Muscle layer of duodenum (tissue), 2 donors: ENCODE data around the gene ZNF160.
A peak's percentile ranks its signal among the peaks of the same experiment; 100 is the strongest.

Experiments used
- H3K27ac ChIP-seq: one replicate; pipeline ENCODE4 v1.7.0; 2013; ENCODE audit warnings: mild to moderate bottlenecking, low read length
- H3K27me3 ChIP-seq: one replicate; pipeline ENCODE4 v1.7.0; 2013; ENCODE audit warnings: low read depth, mild to moderate bottlenecking, control low read depth, low read length
- H3K36me3 ChIP-seq, 2 donors: one replicate each; pipeline ENCODE4 v1.7.0; 2013; ENCODE audit warnings: low read length in 2 of 2, control low read depth in 1 of 2, mild to moderate bottlenecking in 1 of 2; ENCODE audit not compliant: insufficient read depth in 2 of 2, control insufficient read depth in 1 of 2
- H3K4me1 ChIP-seq, 2 donors: one replicate each; pipeline ENCODE4 v1.7.0; 2013; ENCODE audit warnings: low read length in 2 of 2, mild to moderate bottlenecking in 2 of 2, control low read depth in 1 of 2, moderate library complexity in 1 of 2; ENCODE audit not compliant: insufficient read depth in 2 of 2, control insufficient read depth in 1 of 2
- H3K4me3 ChIP-seq, 2 donors: one replicate each; pipeline ENCODE4 v1.7.0; 2013; ENCODE audit warnings: low read length in 2 of 2, low read depth in 1 of 2, mild to moderate bottlenecking in 1 of 2
- H3K9me3 ChIP-seq, 2 donors: one replicate each; pipeline ENCODE4 v1.7.0; 2013; ENCODE audit warnings: low read length in 2 of 2, control low read depth in 1 of 2, mild to moderate bottlenecking in 1 of 2; ENCODE audit not compliant: control insufficient read depth in 1 of 2
- donor health status: healthy.

Gene ZNF160

DNA sequence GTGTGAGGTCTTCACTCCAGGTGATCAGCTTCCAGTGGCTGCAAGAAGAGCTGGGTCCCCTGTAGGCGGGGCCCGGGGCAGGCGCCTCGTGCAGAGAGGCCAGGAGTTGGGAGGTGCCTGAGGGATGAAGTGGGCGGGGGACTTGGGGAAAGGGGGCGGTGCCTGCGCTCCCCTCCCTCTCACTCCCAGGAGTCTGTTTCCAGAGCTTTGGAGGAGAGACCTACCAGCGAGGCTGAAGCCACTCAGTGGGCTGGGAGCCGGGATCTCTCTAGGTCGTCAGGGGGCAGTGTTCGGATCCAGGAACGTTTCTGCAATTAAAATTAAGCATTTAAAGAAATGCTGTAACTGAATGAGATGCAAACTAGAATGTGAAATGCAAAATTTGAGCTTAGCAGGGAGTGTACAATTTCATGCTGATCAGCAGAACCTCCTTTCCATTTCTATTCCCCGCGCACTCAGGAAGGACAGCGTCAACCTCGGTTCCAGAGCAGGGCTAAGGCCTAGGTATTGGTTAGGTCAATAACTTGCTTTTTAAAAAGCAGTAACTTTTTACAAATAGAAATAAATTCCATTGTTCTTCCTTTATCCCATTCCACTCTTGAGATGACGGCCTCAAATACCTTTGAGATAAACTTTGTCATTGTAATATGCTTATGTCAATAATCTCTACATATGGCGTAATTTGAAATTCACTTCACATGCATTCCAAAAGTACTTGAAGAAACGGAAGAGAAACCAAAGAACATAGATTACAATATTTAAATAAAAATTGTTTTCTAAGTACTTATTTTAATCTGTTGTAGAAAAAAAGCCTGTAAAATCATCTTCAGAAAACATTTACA, 11.6 kb downstream of the ZNF160 start:
- no peaks in the 10 kb centered on the region for H3K9me3 ChIP-seq
- no peak overlapping the region for H3K4me3 ChIP-seq
- no peaks in the 10 kb centered on the region for H3K27me3 ChIP-seq
- H3K4me1 ChIP-seq = no peaks in the 10 kb centered on the region
- H3K27ac ChIP-seq = no peak overlapping the region
- H3K36me3 ChIP-seq = peaks cover 25 to 42% of the 10 kb centered on the region in 2 donors

DNA sequence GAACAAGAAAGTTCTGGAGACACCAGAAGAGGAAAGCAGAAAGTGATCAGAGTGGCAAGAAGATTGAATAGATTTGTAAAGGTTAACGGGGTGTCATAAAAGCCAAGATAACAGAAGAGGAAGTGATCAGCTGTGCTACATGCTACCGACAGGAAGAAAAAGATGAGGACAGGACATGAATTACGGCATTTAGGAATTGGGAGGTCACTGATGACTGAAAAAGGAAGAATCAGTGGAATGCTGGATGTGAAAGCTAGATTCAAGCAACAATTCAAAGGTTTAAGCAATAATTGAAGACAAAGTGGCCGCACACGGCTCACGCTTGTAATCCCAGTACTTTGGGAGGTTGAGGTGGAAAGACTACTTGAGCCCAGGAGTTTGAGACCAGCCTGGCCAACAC, 15.1 kb downstream of the ZNF160 start:
- Histone ChIP-seq H3K4me3 (no peak overlapping the region), H3K36me3 (peaks cover 52 to 65% of the 10 kb centered on the region in 2 donors), H3K27me3 (no peaks in the 10 kb centered on the region), H3K9me3 (no peaks in the 10 kb centered on the region), H3K4me1 (no peaks in the 10 kb centered on the region), H3K27ac (peak overlapping the region; percentile 7)

DNA sequence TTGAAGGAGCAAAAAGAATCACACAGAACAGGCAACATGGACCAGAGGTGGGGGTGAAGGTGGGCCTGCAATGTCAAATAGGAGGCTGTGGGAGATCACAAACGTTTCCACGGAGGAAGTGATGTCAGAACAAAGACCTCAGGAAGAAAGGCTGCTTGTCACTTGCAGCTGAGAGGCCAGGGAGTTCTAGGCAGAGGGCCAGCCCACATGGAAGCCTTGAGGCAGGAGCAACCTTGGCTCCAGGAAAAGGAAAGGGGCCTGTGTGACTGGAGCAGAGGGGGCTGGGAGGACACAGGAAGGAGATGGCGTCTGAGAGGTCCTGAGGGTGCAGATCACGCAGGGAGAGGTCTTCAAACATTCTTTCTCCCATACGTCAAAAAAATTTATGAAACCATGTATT, 16.3 kb downstream of the ZNF160 start:
- no peaks in the 10 kb centered on the region for H3K9me3 ChIP-seq
- no peaks in the 10 kb centered on the region for H3K27me3 ChIP-seq
- H3K4me3 ChIP-seq = no peak overlapping the region
- no peaks in the 10 kb centered on the region for H3K4me1 ChIP-seq
- H3K36me3 ChIP-seq = peaks cover 57 to 77% of the 10 kb centered on the region in 2 donors
- H3K27ac ChIP-seq = no peak overlapping the region

DNA sequence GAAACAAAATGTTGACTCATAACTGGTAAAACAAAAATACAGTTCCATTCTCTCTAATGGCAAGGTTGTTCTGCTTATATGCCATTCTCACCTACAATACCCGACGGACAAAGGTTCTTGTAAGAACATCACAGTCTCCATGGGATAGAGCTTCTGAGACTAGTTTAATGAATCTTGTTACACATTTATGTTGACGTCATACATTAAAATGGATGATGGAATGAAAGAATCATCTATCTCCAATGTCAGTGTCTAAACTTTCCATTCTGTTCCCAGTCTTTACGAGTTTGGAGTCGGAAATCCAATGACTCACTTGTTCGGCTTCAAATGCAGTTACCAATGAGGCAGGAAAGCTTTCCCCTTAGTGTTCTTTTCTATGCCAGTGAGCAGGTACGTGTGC, 17.7 kb downstream of the ZNF160 start:
- H3K9me3 ChIP-seq = peaks cover 0 to 10% of the 10 kb centered on the region in 2 donors
- no peak overlapping the region for H3K27ac ChIP-seq
- H3K4me3 ChIP-seq = no peak overlapping the region
- H3K36me3 ChIP-seq = peaks cover 45 to 75% of the 10 kb centered on the region in 2 donors
- H3K27me3 ChIP-seq = no peaks in the 10 kb centered on the region
- H3K4me1 ChIP-seq = no peaks in the 10 kb centered on the region

DNA sequence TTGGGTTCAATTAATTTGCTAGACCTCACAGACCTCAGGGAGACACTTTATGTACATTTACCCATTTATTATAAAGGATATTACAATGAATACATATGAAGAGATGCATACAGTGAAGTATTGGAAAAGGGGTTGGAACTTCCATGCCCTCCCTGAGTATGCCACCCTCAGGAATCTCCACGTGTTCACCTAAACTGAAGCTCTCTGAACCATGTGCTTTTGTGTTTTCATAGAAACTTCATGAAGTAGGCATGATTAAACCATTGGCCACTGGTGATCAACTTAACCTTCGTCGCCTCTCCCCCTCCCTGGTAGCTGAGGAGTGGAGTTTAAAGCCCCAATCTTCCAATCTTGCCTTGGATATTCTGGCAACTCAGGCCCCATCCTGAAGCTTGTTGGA, 20.3 kb downstream of the ZNF160 start:
- no peaks in the 10 kb centered on the region for H3K27me3 ChIP-seq
- H3K4me3 ChIP-seq = no peak overlapping the region
- peaks cover 33 to 56% of the 10 kb centered on the region in 2 donors for H3K36me3 ChIP-seq
- H3K27ac ChIP-seq = no peak overlapping the region
- H3K9me3 ChIP-seq = peaks cover 0 to 12% of the 10 kb centered on the region in 2 donors
- H3K4me1 ChIP-seq = no peaks in the 10 kb centered on the region

DNA sequence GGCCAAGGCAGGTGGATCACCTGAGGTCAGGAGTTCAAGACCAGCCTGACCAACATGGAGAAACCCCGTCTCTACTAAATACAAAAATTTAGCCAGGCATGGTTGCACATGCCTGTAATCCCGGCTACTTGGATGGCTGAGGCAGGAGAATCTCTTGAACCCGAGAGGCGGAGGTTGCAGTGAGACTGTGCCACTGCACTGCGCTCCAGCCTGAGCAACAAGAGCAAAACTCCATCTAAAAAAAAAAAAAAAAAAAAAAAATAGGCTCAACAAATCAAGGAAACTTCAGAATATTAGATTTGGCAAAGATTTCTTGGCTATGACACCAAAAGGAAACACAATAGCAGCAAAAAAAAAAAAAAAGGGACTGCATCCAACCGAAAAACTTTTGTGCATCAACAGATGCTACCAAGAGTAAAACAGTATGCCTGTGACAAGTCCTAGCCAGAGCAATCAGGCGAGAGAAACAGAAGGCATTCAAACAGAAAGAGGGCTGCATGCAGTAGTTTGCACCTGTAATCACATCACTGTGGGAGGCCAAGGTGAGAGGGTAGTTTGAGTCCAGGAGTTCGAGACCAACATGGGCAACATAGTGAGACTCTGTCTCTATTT, 23.8 kb downstream of the ZNF160 start:
- Histone ChIP-seq H3K4me3 (no peak overlapping the region), H3K36me3 (peaks cover 34 to 49% of the 10 kb centered on the region in 2 donors), H3K4me1 (no peaks in the 10 kb centered on the region), H3K27ac (no peak overlapping the region), H3K9me3 (peaks cover 8 to 14% of the 10 kb centered on the region in 2 donors), H3K27me3 (no peaks in the 10 kb centered on the region)

DNA sequence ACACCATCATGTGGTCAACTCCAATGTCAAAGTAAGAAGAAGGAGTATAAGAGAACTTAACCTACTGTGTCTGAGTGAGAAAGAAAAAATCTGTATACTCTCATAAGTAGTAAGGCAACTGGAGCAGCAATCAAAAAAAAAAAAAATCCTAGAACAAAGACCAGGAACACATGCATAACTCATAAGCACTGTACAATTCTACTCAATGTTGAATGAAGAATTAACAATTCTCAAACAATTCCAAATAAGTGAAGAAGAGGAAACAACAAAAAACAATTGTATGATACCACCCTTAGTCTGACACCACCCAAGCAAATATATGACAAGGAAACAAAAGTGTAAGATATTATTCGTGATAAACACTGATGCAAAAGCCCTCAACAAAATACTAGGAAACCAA, 24.6 kb downstream of the ZNF160 start:
- Histone ChIP-seq H3K27me3 (no peaks in the 10 kb centered on the region), H3K4me3 (no peak overlapping the region), H3K36me3 (peaks cover 40 to 51% of the 10 kb centered on the region in 2 donors), H3K27ac (no peak overlapping the region), H3K9me3 (peaks cover 8 to 14% of the 10 kb centered on the region in 2 donors), H3K4me1 (no peaks in the 10 kb centered on the region)

DNA sequence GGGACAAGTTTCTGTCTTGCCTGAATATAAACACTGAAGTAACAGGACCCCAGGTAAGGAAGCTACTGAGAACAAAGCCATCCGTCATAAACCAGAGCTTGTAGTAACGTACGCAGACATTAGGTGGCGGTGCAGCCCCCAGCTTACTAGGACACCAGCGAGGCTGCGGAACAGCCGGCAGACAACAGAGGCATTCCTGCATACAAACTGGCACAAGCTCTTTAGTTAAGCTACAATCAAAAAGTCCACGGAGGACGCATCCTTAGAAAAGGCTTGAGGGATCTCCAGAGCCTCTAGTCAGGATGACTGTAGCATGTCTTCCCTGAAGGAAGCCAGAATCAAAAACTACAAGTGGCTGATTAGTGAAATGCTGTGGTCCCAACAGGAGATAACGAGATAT, 26.2 kb downstream of the ZNF160 start:
- no peaks in the 10 kb centered on the region for H3K27me3 ChIP-seq
- H3K36me3 ChIP-seq = peaks cover 41 to 51% of the 10 kb centered on the region in 2 donors
- H3K27ac ChIP-seq = no peak overlapping the region
- no peaks in the 10 kb centered on the region for H3K4me1 ChIP-seq
- peaks cover 14% of the 10 kb centered on the region in 2 donors for H3K9me3 ChIP-seq
- H3K4me3 ChIP-seq = peak overlapping the region in 1 of 2 donors; percentile 26

DNA sequence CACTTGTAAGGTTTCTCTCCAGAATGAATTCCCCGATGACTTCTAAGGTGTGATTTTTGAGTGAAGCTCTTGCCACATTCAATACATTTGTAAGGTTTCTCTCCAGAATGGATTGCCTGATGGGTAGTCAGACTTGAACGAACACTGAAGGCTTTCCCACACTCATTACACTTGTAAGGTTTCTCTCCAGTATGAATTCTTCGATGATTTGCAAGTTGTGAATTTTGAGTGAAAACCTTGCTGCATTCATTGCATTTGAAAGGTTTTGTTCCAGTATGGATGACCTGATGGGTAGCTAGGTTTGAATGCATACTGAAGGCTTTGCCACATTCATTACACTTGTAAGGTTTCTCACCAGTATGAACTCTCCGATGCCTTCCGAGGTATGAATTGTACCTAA, 34.4 kb downstream of the ZNF160 start:
- Histone ChIP-seq H3K9me3 (peaks cover 47 to 54% of the 10 kb centered on the region in 2 donors), H3K27ac (no peak overlapping the region), H3K4me3 (peak overlapping the region; percentile 29 to 42), H3K36me3 (peaks cover 42 to 76% of the 10 kb centered on the region in 2 donors), H3K27me3 (no peaks in the 10 kb centered on the region), H3K4me1 (no peaks in the 10 kb centered on the region)

DNA sequence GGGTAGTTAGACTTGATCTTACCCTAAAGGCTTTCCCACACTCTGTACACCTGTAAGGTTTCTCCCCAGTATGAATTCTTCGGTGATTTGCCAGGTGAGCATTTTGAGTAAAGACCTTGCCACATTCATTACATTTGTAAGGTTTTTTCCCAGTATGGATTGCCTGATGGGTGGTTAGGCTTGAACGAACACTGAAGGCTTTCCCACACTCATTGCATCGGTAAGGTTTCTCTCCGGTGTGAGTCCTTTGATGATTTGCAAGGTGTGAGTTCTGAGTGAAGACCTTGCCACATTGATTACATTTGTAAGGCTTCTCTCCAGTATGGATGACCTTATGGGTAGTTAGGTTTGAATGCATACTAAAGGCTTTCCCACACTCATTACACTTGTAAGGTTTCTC, 35.0 kb downstream of the ZNF160 start:
- Histone ChIP-seq H3K4me1 (no peaks in the 10 kb centered on the region), H3K27me3 (no peaks in the 10 kb centered on the region), H3K36me3 (peaks cover 36 to 69% of the 10 kb centered on the region in 2 donors), H3K4me3 (peak overlapping the region; percentile 29 to 42), H3K27ac (no peak overlapping the region), H3K9me3 (peaks cover 44 to 59% of the 10 kb centered on the region in 2 donors)

DNA sequence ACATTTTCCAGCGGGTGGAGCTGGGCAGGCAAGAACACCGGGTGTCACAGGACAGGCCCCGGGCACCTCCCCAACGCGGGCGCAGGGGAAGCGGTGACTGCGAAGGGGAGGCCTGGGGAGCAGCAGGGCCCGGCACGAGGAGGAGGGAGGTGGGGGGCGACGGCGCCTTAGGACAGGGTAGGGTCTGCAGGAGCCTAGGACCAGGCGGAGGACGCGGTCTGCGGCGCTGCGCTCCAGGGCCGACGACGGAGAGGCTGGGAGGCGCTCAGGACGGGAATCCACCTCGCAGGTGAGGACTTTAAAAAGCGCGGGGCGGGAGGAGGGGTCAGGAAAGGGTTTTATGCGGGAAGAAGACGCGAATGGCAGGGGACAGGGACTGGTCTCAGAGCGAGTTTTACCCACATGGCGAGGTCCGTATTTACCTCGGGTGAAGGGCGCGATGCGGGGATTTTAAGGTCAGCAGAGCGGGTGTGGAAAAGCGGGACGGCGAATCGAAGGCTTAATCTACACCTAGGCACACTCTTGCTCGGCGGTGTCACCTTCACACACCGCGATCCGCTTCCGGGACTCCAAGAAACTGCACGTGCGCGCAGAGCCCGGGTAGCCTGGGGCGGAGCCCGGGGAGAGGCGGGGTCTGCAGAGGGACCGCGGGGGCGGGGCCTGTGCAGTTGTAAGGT, 45.2 kb downstream of the ZNF160 start:
- H3K4me3 ChIP-seq = peak overlapping the region in 1 of 2 donors; percentile 63
- peaks cover 0 to 7% of the 10 kb centered on the region in 2 donors for H3K4me1 ChIP-seq
- peaks cover 12 to 30% of the 10 kb centered on the region in 2 donors for H3K9me3 ChIP-seq
- no peaks in the 10 kb centered on the region for H3K27me3 ChIP-seq
- H3K36me3 ChIP-seq = no peaks in the 10 kb centered on the region
- no peak overlapping the region for H3K27ac ChIP-seq
